Activated CD8-positive, alpha-beta memory T cell treated with anti-CD3 and anti-CD28 coated beads, Interleukin-2, amount 50 U/mL, for 24 hours (primary cell): ENCODE results near the gene INPP4B.
"Not testable (repeated sequence)": the region's sequence is repeated elsewhere in the genome, so short reads cannot be mapped to it uniquely, and the experiment has no call there.

Experiments used
- DNase-seq: peaks from one replicate; pipeline ENCODE4 v3.0.0-alpha.2; 2020; ENCODE audit errors: extremely low read depth

Gene INPP4B

DNA sequence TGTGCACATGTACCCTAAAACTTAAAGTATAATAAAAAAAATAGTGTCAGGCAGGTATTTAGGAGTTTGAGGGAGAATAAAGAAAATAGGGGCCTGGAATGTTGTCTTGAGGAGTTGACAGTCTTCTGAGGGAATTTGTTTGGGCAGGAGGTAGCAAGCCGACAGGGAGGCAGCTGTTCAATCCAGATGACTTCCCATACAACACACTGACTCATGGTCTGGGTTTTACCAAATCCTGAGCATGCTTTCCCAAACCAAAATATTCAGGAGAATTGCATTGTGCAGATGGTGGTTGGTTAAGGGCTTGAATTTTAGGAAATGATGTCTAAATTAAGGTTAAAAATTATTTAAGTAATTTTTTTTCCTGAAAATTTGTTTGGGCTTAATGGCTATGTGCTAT, 430.0 kb downstream of the INPP4B start:
- DNase-seq: no peak

DNA sequence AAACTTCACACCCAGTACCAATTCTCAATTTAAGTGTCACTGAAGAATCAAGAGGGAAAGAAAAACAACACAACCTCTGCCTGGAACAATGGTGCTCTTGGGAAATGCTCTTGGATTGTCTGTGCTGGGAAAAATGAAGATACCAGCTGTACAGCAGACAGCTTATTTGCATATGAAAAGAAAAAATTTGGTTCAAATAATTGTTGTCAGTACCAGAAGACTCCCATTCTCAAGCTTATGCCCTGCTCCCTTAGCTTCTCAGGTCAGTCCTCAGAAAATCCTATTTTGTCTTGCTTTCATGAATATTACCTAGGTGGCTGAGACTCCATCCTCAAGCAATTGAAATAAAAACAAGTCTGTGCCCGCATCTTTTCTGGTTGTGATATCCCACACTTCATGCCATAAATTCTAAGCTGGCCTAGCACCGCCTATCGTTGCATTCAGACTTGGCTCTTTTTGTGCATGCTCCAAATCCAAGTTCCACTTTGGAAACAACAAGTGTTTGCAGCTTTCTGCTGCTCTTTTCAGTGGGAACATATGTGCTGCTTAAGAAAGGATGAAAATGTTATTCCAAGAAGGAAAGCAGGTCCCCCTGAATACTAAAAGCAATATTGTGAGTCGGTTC, 431.6 kb downstream of the INPP4B start:
- DNase-seq: no peak

- no peak for DNase-seq
Measured at GRCh38 chr4:142413485-142413884, 432.6 kb downstream of the INPP4B start.

GRCh38 chr4:142411993-142412392, 434.1 kb downstream of the INPP4B start:
- DNase-seq: no peak

- no peak for DNase-seq
Measured at GRCh38 chr4:142408003-142408441, 438.1 kb downstream of the INPP4B start.

- no peak for DNase-seq
Measured at GRCh38 chr4:142407596-142407995, 438.5 kb downstream of the INPP4B start.

DNA sequence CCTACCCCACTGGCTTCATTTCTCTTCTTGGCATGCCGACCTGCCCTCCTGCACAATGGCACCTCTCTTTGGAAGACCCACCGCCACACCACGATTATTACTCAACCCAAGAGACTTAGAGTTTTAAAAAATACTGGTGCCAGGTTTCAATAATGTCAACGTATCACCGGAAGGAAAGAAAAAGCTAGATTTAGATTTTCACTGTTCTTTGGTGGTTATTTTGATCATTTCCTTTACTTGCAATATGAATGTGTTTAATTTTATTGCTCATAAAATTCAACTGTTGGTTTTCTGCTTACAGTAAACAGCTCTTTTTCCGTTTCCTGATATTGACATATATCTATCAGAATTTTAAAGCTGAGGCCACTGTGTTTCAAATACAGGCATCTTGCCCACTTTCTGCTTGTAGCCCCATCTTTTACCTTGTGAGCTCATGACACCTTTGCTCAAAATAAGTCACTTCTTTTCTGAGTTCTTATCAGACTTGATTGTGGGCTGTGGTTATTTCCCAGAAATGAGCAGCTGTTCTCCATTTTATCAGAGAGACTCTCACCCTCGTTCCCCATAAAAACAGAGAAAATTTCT, 439.1 kb downstream of the INPP4B start:
- no peak for DNase-seq

GRCh38 chr4:142406499-142406835, 439.6 kb downstream of the INPP4B start:
- DNase-seq: no peak

GRCh38 chr4:142405695-142406498, 440.2 kb downstream of the INPP4B start:
- no peak for DNase-seq

DNA sequence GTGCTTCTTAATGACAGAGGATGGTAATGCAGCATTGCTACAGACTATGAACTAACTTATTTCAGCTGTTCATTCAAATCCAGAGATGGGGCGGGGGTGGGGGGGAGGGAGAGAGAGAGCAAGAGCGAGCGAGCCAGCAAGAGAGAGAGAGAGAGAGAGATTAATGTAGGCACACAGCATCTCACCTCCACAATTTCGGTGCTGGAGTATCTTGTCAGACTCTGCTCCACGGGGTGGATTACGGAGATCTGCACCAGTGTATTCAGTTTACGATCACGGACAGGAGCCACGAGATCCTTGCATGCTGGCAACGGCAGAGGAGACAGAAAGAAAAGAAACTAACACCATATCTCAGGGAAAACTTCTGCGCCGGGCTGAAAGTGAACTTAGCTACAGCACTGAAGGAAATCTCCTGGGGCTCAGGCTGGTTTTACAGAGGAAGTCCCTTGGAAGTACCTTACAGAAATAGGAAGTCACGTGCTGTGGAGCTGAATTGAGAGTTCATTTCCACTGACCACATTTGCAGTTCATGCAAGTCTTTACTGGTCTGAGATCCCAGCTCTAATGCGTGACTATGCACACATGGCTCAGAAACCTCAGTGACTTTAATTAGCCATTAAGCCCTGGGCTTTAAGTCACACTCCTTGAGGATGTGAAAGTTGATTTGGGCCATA, 440.9 kb downstream of the INPP4B start:
- no peak for DNase-seq

DNA sequence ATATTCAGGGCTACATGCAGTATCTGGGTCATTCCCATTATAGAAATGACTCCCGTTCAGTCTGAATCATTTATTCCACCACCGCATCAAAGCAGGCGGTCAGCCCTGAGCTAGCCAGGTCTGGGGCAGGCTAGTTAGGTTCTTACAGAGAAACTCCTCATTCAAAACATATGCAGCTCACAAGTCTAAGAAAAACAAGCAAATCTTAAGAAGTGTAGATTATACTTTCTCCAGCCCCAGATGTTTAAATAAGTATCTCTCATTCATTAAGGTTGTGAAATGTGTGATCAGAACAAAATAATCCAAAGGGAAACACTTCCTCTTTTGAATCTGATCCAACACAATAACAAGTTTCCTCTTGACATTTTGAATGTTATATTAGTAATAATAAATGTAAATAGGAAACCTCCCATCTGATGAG, 441.9 kb downstream of the INPP4B start:
- no peak for DNase-seq

GRCh38 chr4:142402900-142403299, 443.2 kb downstream of the INPP4B start:
- DNase-seq: no peak

- DNase-seq: no peak
Measured at GRCh38 chr4:142402156-142402555, 443.9 kb downstream of the INPP4B start.

GRCh38 chr4:142397364-142397991, 448.6 kb downstream of the INPP4B start:
- DNase-seq: not testable (repeated sequence)

DNA sequence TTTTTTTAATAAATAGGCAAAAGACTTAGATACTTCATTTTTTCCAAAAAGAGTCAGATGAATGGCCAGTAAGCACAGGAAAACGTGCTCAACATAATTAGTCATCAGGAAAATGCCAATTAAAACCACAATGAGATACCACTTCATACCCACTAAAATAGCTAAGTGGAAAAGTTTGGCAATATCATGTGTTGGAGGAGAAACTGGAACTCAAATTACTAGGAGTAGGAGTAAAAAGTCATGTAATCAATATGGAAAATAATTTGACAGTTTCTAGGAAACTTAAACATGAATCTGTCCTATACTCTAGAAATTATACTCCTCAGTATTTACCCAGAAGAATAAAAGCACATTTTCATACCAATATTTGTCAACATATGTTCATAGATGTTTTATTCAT, 449.8 kb downstream of the INPP4B start:
- DNase-seq: no peak

DNA sequence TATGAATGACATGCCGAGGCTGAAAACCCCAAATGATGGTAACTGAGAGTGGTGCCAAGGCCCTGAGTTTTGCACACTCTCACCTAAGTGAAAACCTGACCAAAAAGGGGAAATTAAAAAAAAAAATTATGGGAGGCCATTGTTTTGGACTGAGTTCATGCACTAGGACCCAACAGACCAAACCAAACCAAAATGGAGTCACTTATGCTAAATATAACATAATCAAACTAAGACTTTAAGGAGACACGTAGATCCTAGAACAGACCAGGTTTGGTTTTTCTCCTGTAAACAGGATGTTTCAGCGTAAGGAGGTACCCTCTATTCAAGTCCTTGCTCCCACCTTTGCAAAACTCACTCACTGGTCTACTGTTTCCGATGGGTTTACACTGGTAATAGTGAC, 453.0 kb downstream of the INPP4B start:
- DNase-seq: no peak

GRCh38 chr4:142386856-142387255, 459.2 kb downstream of the INPP4B start:
- no peak for DNase-seq

- no peak for DNase-seq
Measured at GRCh38 chr4:142386449-142386848, 459.7 kb downstream of the INPP4B start.

- no peak for DNase-seq
Measured at GRCh38 chr4:142383800-142384470, 462.2 kb downstream of the INPP4B start.

GRCh38 chr4:142383354-142383753, 462.7 kb downstream of the INPP4B start:
- no peak for DNase-seq

- DNase-seq: no peak
Measured at GRCh38 chr4:142380052-142380602, 466.0 kb downstream of the INPP4B start.
